GM12891 (cell line): ENCODE results near the gene C1QTNF12.

Source experiments
- PAX5 ChIP-seq: IDR thresholded peaks from 2 replicates; pipeline ENCODE4 v1.6.1; 2011; ENCODE audit warnings: low read length, moderate library complexity, mild to moderate bottlenecking; ENCODE audit not compliant: insufficient read depth, severe bottlenecking
- POLR2A ChIP-seq: IDR thresholded peaks from 2 replicates; pipeline ENCODE4 v1.6.1; 2011; ENCODE audit warnings: low read depth, low read length, control low read depth
- POLR2AphosphoS5 ChIP-seq: IDR thresholded peaks from 2 replicates; pipeline ENCODE4 v1.6.1; 2011; ENCODE audit warnings: low read depth, low read length, control low read depth
- POU2F2 ChIP-seq: IDR thresholded peaks from 2 replicates; pipeline ENCODE4 v1.6.1; 2011; ENCODE audit warnings: low read depth, mild to moderate bottlenecking, control low read depth, low read length, moderate library complexity
- SPI1 ChIP-seq: IDR thresholded peaks from 2 replicates; pipeline ENCODE4 v1.6.1; 2011; ENCODE audit warnings: low read depth, low read length, control low read depth
- TAF1 ChIP-seq: IDR thresholded peaks from 2 replicates; pipeline ENCODE4 v1.6.1; 2011; ENCODE audit warnings: low read depth, low read length, control low read depth

GRCh38 chr1:1206376-1206965, 40.1 kb downstream of the C1QTNF12 start, which contains the start of gene TNFRSF18:
- no peak for TF ChIP-seq POLR2A
- no peak for TF ChIP-seq TAF1
- TF ChIP-seq POLR2AphosphoS5 = no peak
- TF ChIP-seq PAX5 = no peak
- TF ChIP-seq POU2F2 = peak; percentile 90; the same call in 1 of the 2 replicates
- no peak for TF ChIP-seq SPI1
